HepG2 (cell line): Measurements from ENCODE around the gene CST3. TPM values are rescaled to one million over a fixed set of nuclear protein-coding genes. Genes with fewer than 3 reads are reported as not detected.
A peak's percentile ranks its signal among the peaks of the same experiment; 100 is the strongest.

Experiments
- ADNP ChIP-seq: sonication (generic); formaldehyde crosslinking; IDR thresholded peaks from 2 replicates; pipeline ENCODE4 v1.4.0; 2020; ENCODE audit warnings: missing genetic modification reagents
- CHD4 ChIP-seq: fragments of 200-600 bp; sonication (generic); IDR thresholded peaks from 2 replicates; pipeline ENCODE4 v1.7.0; 2017; ENCODE audit warnings: mild to moderate bottlenecking, low read length, borderline replicate concordance
- HNRNPLL ChIP-seq: fragments of 200-400 bp; formaldehyde crosslinking; IDR thresholded peaks from 2 replicates; pipeline ENCODE4 v1.6.1; 2017; ENCODE audit warnings: mild to moderate bottlenecking, low read depth, low read length; ENCODE audit not compliant: poor library complexity, severe bottlenecking
- IRX3 ChIP-seq: sonication (generic); formaldehyde crosslinking; IDR thresholded peaks from 2 replicates; pipeline ENCODE4 v1.8.1; 2023; ENCODE audit warnings: mild to moderate bottlenecking, low read depth, missing genetic modification reagents, borderline replicate concordance
- KAT2B ChIP-seq: fragments of 150-350 bp; IDR thresholded peaks from 2 replicates; pipeline ENCODE4 v1.6.1; 2014; ENCODE audit warnings: low read depth, low read length, borderline replicate concordance
- KDM4B ChIP-seq: sonication (generic); formaldehyde crosslinking; IDR thresholded peaks from 2 replicates; pipeline ENCODE4 v1.4.0; 2020; ENCODE audit warnings: missing genetic modification reagents
- MAZ ChIP-seq, 2 experiments: sonication (generic) in 1 of 2; formaldehyde crosslinking in 1 of 2; IDR thresholded peaks; 2 replicates each; pipeline versions ENCODE4 v1.5.0 to v1.6.1; 2012 to 2020; ENCODE audit warnings: low read depth in 2 of 2, mild to moderate bottlenecking in 2 of 2, borderline replicate concordance in 1 of 2, improper control_type of control experiment in 1 of 2, low read length in 1 of 2, missing genetic modification reagents in 1 of 2, moderate library complexity in 1 of 2
- NFE2 ChIP-seq: sonication (generic); formaldehyde crosslinking; IDR thresholded peaks from 2 replicates; pipeline ENCODE4 v1.4.0; 2020; ENCODE audit warnings: missing genetic modification reagents
- RFXAP ChIP-seq: sonication (generic); formaldehyde crosslinking; IDR thresholded peaks from 2 replicates; pipeline ENCODE4 v1.4.0; 2020; ENCODE audit warnings: missing genetic modification reagents, borderline replicate concordance
- SALL1 ChIP-seq: sonication (generic); formaldehyde crosslinking; IDR thresholded peaks from 2 replicates; pipeline ENCODE4 v1.8.0; 2022; ENCODE audit warnings: mild to moderate bottlenecking, missing genetic modification reagents
- SP1 ChIP-seq, 2 experiments: fragments of 450-650 bp in 1 of 2; sonication (generic) in 1 of 2; formaldehyde crosslinking in 1 of 2; IDR thresholded peaks; 2 replicates each; pipeline versions ENCODE4 v1.4.0 to v1.6.1; 2016 to 2020; ENCODE audit warnings: missing genetic modification reagents in 1 of 2
- TBL1XR1 ChIP-seq: fragments of 150-350 bp; IDR thresholded peaks from 2 replicates; pipeline ENCODE4 v1.6.1; 2014; ENCODE audit warnings: borderline replicate concordance, low read length; ENCODE audit not compliant: partially characterized antibody
- TOE1 ChIP-seq: sonication (generic); formaldehyde crosslinking; IDR thresholded peaks from 2 replicates; pipeline ENCODE4 v1.4.0; 2020; ENCODE audit warnings: mild to moderate bottlenecking, missing genetic modification reagents
- ZBTB3 ChIP-seq: sonication (generic); formaldehyde crosslinking; IDR thresholded peaks from 2 replicates; pipeline ENCODE4 v1.4.0; 2020; ENCODE audit warnings: low read depth, mild to moderate bottlenecking, moderate library complexity, missing genetic modification reagents, borderline replicate concordance
- ZNF142 ChIP-seq: sonication (generic); formaldehyde crosslinking; IDR thresholded peaks from 2 replicates; pipeline ENCODE4 v1.4.0; 2020; ENCODE audit warnings: missing genetic modification reagents
- ZNF367 ChIP-seq: sonication (generic); formaldehyde crosslinking; IDR thresholded peaks from 2 replicates; pipeline ENCODE4 v1.4.0; 2020; ENCODE audit warnings: missing genetic modification reagents, borderline replicate concordance
- ZNF431 ChIP-seq: sonication (generic); formaldehyde crosslinking; IDR thresholded peaks from 2 replicates; pipeline ENCODE4 v1.9.0; 2022; ENCODE audit warnings: missing genetic modification reagents, low read depth, mild to moderate bottlenecking, borderline replicate concordance
- ZNF644 ChIP-seq: IDR thresholded peaks from 2 replicates; pipeline ENCODE4 v1.6.1; 2016; ENCODE audit warnings: low read depth
- polyA plus RNA-seq, 8 experiments: library from polyadenylated mRNA; depleted of rRNA in 3 of 8; stranded (reverse) in 7 of 8; unstranded in 1 of 8; fragments of >200 nt; fragmentation: Illumina TruSeq in 4 of 8; extraction: Trizol in 4 of 8; gene quantifications; 2 replicates each; pipeline versions ENCODE4 v1.2.1 to v1.2.3, GENCODE V29; 2011 to 2016; ENCODE audit warnings: low read depth in 4 of 8, missing spikeins in 1 of 8, mixed read lengths in 1 of 8; ENCODE audit not compliant: insufficient read depth in 1 of 8
- total RNA-seq, 5 experiments: library from RNA; depleted of rRNA; stranded (reverse); fragments of >200 nt; fragmentation: Illumina TruSeq; extraction: Trizol; gene quantifications; 2 replicates each; pipeline ENCODE4 v1.2.3, GENCODE V29; 2016; ENCODE audit warnings: low read depth in 1 of 5
- TF ChIP-seq, protein P1 (sequence below): sonication (generic); formaldehyde crosslinking; IDR thresholded peaks from 2 replicates; pipeline ENCODE4 v1.4.0; 2020; ENCODE audit warnings: missing genetic modification reagents
- TF ChIP-seq, protein P2 (sequence below): sonication (generic); formaldehyde crosslinking; IDR thresholded peaks from 2 replicates; pipeline ENCODE4 v1.4.0; 2020; ENCODE audit warnings: missing genetic modification reagents

CST3 gene
- total and polyA plus RNA-seq, 2 of the 13 experiments (the other 11 are each of a cell fraction or from before 2014, with no cell fraction given), result 690 to 1,005 TPM

- TF ChIP-seq MAZ (IDR thresholded peaks at IDR 0.05; ENCODE audit: borderline replicate concordance, low read depth, low read length) (peak; percentile 80; the same call in 1 of the 2 replicates), MAZ (CRISPR knock-in tag; IDR thresholded peaks at IDR 0.05; ENCODE audit: low read depth) (peak; percentile 67), NFE2 (CRISPR knock-in tag) (0 out of 2 replicates have a peak, but pooled peaks have one; percentile 11), SP1 (IDR thresholded peaks at IDR 0.05) (no peak), SP1 (CRISPR knock-in tag; IDR thresholded peaks at IDR 0.05) (no peak; the same call in 1 of the 2 replicates), CHD4 (peak; percentile 88; the same call in 1 of the 2 replicates), HNRNPLL (no peak), KAT2B (no peak), TOE1 (no peak), KDM4B (CRISPR knock-in tag) (no peak), ADNP (CRISPR knock-in tag) (no peak), RFXAP (CRISPR knock-in tag) (no peak), TBL1XR1 (peak; percentile 79), ZBTB3 (CRISPR knock-in tag) (no peak), ZNF142 (no peak), ZNF431 (CRISPR knock-in tag) (peak; percentile 83; the same call in 1 of the 2 replicates), ZNF644 (CRISPR knock-in tag) (peak; percentile 97), SALL1 (CRISPR knock-in tag) (peak; percentile 97), IRX3 (no peak; the same call in 1 of the 2 replicates), ZNF367 (no peak)
- TF ChIP-seq, protein P1, sequence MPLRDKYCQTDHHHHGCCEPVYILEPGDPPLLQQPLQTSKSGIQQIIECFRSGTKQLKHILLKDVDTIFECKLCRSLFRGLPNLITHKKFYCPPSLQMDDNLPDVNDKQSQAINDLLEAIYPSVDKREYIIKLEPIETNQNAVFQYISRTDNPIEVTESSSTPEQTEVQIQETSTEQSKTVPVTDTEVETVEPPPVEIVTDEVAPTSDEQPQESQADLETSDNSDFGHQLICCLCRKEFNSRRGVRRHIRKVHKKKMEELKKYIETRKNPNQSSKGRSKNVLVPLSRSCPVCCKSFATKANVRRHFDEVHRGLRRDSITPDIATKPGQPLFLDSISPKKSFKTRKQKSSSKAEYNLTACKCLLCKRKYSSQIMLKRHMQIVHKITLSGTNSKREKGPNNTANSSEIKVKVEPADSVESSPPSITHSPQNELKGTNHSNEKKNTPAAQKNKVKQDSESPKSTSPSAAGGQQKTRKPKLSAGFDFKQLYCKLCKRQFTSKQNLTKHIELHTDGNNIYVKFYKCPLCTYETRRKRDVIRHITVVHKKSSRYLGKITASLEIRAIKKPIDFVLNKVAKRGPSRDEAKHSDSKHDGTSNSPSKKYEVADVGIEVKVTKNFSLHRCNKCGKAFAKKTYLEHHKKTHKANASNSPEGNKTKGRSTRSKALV (CRISPR knock-in tag), result no peak
- TF ChIP-seq, protein P2, sequence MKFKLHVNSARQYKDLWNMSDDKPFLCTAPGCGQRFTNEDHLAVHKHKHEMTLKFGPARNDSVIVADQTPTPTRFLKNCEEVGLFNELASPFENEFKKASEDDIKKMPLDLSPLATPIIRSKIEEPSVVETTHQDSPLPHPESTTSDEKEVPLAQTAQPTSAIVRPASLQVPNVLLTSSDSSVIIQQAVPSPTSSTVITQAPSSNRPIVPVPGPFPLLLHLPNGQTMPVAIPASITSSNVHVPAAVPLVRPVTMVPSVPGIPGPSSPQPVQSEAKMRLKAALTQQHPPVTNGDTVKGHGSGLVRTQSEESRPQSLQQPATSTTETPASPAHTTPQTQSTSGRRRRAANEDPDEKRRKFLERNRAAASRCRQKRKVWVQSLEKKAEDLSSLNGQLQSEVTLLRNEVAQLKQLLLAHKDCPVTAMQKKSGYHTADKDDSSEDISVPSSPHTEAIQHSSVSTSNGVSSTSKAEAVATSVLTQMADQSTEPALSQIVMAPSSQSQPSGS (CRISPR knock-in tag), result peak; percentile 89
These were observed 8.7 kb downstream of the CST3 start (continued) for GRCh38 chr20:23629017-23629541.
